GM19467 (cell line): ENCODE results near the gene IMPACT.

ENCODE experiments used
- ATAC-seq: cut with Tn5 transposase; IDR thresholded peaks from one replicate; pipeline ENCODE4 v1.9.1; 2021; ENCODE audit warnings: mild to moderate bottlenecking, moderate library complexity; ENCODE audit not compliant: unreplicated experiment

Gene IMPACT

DNA sequence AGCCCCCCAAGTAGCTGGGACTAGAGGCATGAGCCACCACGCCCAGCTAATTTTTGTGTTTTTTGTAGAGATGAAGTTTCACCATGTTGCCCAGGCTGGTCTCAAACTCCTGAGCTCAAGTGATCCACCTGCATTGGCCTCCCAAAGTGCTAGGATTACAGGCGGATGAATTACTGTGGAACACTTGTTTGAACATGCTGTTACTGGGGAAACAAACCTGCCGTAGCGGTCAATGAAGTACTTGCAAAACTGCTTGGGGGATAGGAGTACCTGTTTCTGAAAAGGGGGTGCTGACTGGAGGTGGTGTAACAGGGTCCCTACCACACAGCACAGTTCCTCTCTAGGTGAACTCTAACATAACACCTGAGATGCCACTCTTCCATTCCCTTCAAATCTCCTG lies 5.9 kb upstream of the IMPACT start:
- no peak for ATAC-seq

DNA sequence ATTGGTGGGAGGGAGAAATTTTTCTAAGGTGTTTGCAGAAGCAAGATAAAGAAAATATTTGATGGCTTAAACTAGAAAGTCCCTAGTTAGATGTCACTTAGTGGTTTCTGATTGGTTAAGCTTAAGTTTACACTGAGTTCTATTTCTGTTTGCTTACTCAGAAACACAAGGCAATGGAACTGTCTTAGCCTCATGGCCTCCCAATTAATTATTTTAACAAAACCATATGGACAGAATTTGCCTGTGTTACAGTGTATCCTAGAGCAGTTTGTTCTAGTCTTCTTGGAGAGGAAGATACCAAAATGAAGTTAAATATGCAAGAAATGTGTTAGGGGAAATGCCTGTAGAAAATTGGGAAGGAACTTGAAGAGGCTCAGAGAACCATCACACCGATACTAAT lies 4.6 kb upstream of the IMPACT start:
- ATAC-seq: no peak

DNA sequence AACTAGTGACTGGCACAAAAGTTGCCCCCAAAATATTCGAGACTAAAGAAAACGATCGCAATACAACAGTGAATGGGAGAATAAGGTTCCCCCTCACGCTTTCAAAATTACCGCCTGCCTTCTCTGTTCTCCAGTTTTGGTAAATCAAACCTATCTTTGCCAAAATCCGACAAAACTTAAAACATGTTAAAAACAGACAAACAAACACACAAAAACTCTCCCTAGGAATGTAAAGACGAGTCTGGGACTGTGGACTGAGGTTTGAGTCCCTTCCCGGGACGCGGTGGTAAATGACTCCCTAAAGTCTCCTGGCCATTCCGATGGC lies 435 bp upstream of the IMPACT start:
- no peak for ATAC-seq

DNA sequence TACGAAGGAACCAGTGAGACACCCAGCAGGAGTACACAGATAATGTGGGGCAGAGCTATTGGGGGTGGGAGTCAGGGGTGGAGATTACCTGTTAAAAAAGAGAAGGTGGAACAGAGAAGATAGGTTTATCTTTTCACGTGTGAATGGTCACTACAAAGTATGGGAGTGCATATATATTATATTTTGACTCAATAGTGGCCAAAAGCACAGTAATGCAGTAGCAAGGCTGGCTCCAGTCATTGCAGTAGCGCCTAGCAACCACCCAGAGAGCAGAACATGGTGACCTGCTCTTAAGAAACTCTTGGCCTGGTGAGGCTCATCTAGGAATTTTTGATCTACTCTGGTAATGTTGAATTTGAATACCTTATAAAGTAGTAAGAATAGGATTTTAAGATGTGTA lies 1.0 kb downstream of the IMPACT start:
- no peak for ATAC-seq

DNA sequence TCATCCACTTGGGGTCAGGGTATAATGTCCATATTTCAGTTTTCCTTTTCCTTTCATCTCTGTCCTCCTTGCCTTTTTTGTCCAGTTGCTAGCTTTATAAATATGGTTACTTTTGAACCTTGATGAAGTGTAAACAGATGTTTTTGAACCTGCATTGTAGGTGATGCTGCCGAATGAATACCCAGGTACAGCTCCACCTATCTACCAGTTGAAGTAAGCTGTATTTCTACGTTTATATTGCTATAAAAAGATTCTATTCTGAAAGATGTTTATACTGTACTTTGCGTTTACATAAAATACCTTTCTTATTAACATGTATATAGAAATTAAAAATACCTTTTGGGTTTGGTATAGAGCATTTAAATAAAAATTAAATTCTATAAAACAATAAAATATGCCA lies 2.2 kb downstream of the IMPACT start:
- ATAC-seq: no peak

DNA sequence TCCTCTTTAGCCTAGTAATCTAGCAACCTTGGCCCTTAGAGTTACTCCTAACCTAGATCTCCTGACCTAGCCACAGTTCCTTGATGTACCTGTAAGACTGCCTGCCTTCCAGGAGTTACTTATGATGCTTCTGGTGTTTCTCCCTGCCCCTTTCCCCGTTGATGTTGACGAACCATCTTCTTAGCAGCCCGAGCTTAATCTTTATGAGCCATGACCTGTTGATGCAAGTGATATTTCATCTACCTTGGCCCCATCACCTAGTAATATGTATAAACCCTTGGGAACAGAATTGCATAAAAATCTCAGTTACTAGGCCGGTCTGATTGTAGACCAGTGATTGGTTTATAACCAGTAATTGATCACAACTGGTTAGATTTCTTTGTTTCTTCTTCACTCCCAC lies 2.7 kb downstream of the IMPACT start:
- no peak for ATAC-seq

DNA sequence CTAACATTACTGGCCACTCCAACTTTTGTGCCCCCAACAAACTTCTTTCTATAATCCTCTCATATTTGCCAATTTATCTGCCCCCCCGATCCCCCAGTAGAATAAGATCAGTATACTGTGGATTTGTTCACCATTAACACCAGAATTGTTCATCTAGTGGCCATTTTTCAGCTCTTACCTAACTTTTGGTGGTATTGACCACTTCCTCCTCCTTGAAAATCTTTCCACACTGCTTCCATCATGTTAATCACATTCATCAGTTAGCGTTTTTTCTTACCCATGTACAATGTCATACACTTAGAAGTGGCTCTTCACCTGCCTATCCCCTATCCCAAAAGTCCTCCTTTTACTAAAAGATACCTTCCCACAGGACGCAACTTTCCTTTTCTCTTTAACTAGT lies 6.1 kb downstream of the IMPACT start:
- no peak for ATAC-seq

DNA sequence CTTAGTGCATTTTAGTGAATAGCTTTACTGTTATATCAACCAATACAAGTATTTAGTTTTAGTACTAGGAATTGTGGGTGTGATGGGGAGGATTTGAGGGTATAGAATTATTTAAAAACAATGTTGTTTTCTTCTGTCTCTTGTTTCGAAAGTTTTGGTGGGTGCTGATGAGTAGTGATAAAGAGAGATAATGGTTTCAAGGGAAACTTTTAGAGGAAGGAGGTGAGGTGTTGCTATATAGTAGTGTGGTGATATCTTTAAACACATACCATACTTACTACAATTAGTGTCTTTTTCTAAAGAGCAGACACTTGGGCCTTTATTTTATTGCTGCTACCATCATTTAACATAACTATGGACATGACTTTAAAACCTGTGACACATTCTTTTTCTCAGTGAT lies 10.5 kb downstream of the IMPACT start:
- ATAC-seq: no peak

DNA sequence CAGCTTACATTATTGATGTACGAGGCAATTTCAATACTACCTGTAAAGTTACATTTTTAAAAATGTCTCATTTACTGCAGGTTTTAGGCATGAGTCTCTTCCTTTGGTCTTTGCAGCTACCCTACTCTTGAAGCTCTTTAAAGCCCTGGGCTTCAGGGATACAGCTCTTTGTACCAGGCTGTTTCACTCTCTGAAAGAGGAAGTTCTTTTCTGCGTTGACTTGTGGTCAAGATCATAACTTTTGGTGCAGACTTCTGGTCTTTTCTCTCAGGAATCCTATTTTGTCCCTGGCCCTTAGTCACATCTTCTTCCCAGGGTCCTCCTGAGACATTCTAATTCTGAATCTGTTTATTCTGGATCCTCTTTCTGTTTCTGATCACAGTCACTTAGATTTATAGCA lies 17.4 kb downstream of the IMPACT start:
- ATAC-seq: peak; percentile 80

DNA sequence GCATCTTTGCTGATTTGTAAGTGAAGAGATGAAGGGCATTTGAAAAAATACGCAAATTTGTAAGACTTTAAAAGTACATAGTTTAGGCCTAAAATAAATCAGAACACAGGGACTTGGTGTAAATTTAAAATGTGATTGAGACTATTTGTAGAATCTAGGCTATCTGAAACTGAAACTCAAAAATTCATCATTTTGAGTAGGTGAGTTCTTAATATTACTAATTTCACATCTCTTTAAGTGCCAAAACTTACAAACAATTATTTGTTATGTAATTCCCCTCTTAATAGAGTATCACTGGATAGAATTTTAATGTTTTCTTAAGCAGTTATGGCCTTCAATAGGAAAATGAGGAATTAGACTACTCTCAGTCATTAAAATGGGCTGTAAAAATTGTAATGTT lies 20.0 kb downstream of the IMPACT start:
- ATAC-seq: peak; percentile 44

DNA sequence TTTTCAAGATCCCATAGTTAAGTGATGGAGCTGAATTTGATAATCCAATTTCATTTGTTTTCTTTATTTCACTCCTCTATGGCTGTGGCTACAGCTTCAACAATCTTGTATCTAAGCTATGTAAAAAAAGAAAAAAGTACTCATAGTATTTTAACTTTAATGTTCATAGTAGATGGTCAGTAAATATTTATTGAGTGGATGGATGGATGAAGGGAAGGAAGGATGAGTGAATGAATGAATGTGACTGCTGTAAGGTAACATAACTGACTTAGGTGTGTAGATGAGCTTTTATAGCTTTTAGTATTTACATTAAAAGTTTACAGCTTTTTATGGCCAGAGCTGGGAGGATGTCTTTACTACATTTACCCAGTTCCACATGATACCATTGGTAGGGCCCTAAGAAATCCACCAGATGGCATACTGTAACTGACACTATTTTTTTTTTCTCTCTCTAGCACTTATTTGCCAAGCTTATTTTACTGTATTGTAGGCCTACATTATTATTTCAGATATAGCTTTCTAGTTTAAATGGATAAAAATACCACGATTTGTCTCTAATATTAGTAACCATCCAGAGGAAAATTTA lies 20.6 kb downstream of the IMPACT start:
- ATAC-seq: no peak

DNA sequence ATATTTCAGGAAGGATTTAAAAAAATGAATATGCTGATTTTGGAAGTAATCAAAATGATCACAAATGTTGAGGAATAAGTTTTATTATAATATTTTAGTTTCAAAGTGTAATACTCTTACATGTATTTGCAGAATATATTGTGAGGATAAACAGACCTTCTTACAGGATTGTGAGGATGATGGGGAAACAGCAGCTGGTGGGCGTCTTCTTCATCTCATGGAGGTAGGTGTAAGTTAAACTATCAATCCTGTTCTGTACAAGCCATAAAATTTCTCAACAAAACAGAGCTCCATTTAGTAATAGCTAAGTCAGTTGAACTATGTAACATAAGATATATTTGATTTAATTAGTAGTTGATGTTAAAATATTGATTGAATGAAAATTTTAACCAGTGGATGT lies 21.5 kb downstream of the IMPACT start:
- ATAC-seq: no peak

DNA sequence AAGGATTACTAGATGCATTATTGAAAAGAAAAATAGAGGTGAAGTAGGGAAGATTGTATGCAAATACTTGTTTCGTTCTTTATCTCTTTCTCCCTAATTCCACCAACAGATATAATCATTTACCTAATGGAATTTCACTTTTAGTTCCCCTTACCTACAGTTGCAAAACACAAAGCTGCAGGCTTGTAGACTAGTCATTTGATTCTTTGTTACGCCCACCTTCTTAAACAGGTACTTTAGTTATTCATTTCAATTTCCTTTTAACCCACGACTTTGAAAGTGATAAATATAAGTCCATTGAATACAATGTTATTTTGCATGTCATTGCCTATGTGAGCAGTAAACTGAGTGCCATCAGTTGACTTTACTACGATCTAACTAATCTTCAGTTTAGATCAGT lies 30.1 kb downstream of the IMPACT start:
- peak; percentile 85 for ATAC-seq

DNA sequence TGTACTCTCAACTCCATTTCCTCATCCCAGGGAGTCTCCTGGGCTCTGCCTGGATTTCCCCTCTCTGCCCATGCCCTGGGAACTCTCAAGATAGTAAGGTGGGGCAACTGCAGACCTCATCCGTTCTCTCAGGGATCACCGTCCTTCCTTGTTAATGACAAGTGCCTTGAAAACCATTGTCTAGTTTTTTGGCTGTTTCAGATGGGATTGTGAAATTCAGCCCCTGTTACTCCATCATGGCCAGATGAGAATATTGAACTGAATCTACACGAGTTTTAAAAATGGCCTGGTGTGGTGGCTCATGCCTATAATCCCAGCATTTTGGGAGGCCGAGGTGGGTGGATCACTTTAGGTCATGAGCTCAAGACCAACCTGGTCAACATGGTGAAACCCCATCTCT lies 33.3 kb downstream of the IMPACT start:
- no peak for ATAC-seq

DNA sequence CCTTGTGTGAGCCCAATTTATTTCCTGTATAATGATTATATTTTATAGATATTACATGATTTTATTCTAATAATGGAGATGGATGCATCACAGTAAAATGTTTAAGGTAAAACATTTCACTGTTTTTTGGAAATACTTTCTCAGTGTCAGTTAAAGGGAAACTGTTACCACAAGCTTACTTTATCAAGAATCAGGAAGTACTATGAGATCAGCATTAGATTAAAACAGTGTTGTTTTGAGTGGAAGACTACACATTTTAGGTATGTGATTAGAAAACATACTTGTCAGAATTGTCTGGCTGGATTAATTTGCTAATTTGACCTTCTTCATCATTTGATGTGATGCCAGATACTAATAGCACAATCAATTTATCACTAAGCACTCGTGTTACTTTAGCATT lies 33.9 kb downstream of the IMPACT start, which contains the start of gene HRH4:
HRH4 (plus strand) TSS at position 250 of the 400 bp plus-strand sequence; CDS start at position 342, 92 bp downstream.
- no peak for ATAC-seq

DNA sequence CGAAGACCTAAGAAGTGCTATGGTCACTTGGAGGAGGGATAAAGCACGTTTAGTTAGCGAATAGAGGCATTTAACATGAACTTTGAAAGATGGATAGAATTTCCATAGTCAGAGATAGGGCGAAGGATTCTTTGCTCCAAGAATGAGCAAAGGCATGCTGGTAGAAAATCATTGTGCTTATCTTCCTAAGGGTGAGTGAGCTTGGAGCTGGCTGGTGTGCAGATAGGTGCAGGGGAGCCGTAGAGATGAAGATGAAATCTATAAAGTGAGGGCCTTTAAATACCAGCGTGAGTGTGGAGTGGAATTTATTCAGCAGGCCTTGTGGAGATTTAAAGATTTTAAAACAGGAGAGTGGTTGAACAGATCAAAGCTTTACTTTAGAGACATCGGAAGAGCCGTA lies 35.5 kb downstream of the IMPACT start:
- ATAC-seq: no peak

DNA sequence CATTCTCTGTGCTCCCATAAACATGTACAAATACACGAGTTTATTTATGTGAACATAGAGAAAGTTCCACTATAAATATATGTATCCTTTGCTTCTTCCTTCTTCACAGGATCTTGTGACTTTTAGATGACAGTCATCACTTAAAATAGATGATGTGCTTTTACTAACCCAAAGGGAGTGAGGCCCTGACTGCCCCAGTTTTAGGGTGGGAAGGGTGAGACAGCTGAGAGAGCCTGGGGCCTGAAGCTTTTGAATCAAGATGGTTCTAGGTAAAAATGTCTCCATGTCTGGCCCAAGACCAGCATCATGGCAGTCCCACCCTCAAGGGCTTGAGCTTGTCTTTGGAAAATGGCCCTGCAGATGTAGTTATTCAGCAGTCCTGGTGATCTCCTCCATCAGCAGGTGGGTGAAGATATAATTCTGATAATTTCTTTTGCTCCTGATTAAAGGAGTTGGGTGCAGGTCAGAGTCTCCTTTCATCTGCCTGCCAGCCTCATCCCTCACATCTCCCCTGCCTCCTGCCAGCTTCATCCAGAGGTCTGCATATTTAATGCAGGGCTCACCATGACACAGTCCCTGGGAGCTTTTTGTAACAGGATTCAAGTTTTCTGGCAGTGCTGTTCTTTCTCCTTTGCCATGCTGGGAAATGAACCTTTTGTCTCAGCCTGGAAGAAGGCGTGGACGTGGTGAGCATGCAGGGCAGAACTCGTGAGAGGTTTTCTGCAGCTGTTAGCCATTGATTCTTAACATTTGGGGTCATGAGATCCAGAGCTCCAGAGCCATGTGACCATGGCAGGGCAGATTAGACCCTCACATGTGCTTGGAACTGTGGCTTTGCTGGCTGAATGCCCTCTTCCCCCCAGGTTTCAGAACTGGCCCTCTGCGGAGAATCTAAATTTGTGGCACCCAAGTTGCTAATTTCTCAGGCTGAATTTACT lies 36.6 kb downstream of the IMPACT start:
- no peak for ATAC-seq

DNA sequence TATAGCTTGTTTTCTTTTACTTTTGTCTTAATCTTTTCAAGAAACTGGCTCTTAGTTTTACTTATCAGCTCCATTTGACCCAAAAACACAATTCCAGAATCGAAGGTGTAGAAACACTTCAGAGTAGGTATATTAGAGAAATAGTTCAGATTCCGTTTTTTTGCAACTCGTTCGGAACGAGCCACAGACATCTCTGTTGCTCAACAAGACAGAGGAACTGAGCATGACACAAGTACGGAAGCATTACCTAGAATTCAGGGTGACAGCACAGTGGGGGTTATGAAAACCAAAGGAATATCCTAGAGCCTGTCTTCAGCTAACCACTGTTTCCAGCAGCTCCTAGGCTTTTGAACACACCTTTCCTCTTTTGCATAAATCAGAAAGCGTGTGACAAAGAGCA lies 39.0 kb downstream of the IMPACT start:
- ATAC-seq: no peak

DNA sequence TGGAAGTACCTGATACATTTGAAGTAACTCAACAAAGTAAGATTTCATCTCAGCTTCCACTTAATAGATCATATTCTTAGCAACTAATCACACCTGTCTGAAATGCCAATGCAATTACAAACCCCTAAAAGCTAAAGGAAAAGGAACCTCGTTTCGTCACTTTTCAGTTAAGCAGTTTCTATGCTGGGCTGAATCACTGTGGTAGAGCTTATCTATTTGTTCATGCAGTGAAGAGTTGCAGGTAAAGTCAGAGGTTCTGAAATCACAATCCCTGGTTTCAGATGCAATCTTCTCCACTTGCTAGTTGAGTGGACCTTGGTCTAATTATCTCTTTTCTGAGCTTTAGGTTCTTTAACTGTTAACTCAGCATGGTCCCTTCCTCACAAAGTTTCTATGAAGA lies 40.3 kb downstream of the IMPACT start:
- ATAC-seq: no peak

DNA sequence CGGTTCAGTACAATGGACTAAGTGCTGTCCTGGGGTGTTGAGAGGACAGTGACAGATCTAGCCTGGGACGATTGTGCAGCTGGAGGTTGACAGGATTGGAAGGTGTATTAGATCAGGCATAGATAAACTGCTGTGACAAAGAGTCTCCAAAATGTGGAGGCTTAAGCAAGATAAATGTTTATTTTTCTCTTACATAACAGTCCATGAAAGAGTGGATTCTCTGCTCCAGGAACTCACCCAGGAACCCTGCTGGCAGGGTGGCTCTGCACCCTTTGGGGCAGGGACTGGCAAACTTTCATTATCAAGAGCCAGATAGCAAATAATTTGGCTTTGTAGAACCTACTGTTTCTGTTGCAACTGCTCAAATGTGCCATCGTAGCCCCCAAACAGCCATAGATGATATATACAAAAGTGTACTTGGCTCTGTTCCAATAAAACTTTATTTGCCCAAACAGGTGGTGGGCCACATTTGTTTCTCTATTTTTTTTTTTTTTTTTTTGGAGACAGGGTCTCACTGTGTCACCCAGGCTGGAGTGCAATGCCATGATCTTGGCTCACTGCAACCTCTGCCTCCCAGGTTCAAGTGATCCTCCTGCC lies 43.6 kb downstream of the IMPACT start:
- no peak for ATAC-seq

DNA sequence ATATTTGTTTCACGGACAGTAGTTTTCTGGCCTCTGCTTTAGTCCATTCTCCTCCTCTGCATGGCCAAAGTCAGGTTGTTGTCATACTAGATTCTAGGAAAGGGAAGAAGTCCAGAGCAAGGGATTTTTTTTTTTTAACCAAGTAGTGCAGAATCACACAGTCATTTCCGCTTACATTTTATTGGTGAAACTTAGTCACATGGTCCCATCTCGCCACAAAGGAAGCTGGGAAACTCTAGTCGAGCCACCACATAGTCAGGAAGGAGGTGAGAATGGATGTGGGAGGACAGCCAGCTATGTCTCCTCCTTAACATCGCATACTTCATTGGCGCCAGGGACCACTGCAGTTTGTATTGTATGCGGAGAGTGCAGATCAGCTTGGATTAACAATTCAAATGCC lies 44.3 kb downstream of the IMPACT start:
- no peak for ATAC-seq

DNA sequence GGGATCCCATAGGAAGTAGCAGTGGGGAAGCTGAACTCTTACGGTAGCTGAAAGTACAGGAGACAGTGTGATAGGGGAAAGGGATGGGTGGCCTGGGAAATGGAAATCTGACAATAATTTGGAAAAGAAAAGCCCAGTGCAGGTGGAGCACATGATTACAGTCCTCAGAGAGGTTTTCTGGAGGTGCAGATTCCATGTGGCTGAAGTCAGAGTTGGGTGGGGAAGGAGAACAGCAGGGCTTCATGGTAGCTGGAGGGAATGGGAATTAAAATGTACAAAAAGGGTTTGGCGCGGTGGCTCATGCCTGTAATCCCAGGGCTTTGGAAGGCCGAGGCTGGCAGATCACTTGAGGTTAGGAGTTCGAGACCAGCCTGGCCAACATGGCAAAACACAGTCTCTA lies 46.1 kb downstream of the IMPACT start:
- ATAC-seq: no peak
